Stimulated activated CD8-positive, alpha-beta memory T cell treated with anti-CD3 and anti-CD28 coated beads, Interleukin-4, amount 100 ng/mL, for 24 hours (primary cell): ENCODE data around the gene PPIP5K1.

Experiments used
- DNase-seq: peaks from one replicate; pipeline ENCODE4 v3.0.0-alpha.2; 2020; ENCODE audit warnings: low read depth

The PPIP5K1 gene

GRCh38 chr15:43517354-43518196, 72.4 kb downstream of the PPIP5K1 start, which contains the start of gene MAP1A:
Gene MAP1A (plus strand): TSS chr15:43517608. CDS start chr15:43521474, 3,866 bp downstream.
- no peak for DNase-seq

- DNase-seq, result no peak
Observed at GRCh38 chr15:43516801-43517353, 73.1 kb downstream of the PPIP5K1 start.

- DNase-seq, result no peak
Observed at GRCh38 chr15:43516185-43516584, 73.8 kb downstream of the PPIP5K1 start.

- DNase-seq, result no peak
Observed at GRCh38 chr15:43515741-43516140, 74.3 kb downstream of the PPIP5K1 start.

GRCh38 chr15:43514241-43515057, 75.6 kb downstream of the PPIP5K1 start:
- no peak for DNase-seq

GRCh38 chr15:43513550-43513949, 76.5 kb downstream of the PPIP5K1 start:
- DNase-seq, result no peak

- no peak for DNase-seq
Observed at GRCh38 chr15:43511012-43511885, 78.8 kb downstream of the PPIP5K1 start.

- DNase-seq, result peak; percentile 96
Observed at GRCh38 chr15:43510200-43511011, 79.6 kb downstream of the PPIP5K1 start.

- DNase-seq, result no peak
Observed at GRCh38 chr15:43509660-43510199, 80.3 kb downstream of the PPIP5K1 start.

GRCh38 chr15:43508991-43509659, 80.9 kb downstream of the PPIP5K1 start:
- DNase-seq, result no peak

- no peak for DNase-seq
Observed at GRCh38 chr15:43508421-43508820, 81.6 kb downstream of the PPIP5K1 start.

GRCh38 chr15:43505738-43506137, 84.3 kb downstream of the PPIP5K1 start:
- DNase-seq, result no peak

GRCh38 chr15:43499635-43500034, 90.4 kb downstream of the PPIP5K1 start:
- no peak for DNase-seq

GRCh38 chr15:43498990-43499389, 91.0 kb downstream of the PPIP5K1 start:
- DNase-seq, result no peak

- no peak for DNase-seq
Observed at GRCh38 chr15:43493703-43494472, 96.1 kb downstream of the PPIP5K1 start.

- DNase-seq, result peak; percentile 91
Observed at GRCh38 chr15:43492673-43493601, 97.1 kb downstream of the PPIP5K1 start, which contains the start of gene TP53BP1. Gene TP53BP1 (minus strand): TSS chr15:43493156. CDS start chr15:43493043, 113 bp downstream.

- DNase-seq, result no peak
Observed at GRCh38 chr15:43492266-43492665, 97.7 kb downstream of the PPIP5K1 start.

- DNase-seq, result no peak
Observed at GRCh38 chr15:43489191-43489590, 100.8 kb downstream of the PPIP5K1 start.
